ENCODE data around the gene SLFN12.

- no peak for TF ChIP-seq CTCF (IDR thresholded peaks at IDR 0.05)
- TF ChIP-seq POLR2A (IDR thresholded peaks at IDR 0.05): no peak
- no peak for TF ChIP-seq EP300 (IDR thresholded peaks at IDR 0.05)
These were observed 2.6 kb downstream of the SLFN12 start for GRCh38 chr17:35429702-35430101.
